ENCODE data around the gene DAPK2.

Gene DAPK2

GRCh38 chr15:63920504-63921175 lies 125.6 kb downstream of the DAPK2 start:
- Histone ChIP-seq H3K79me1 (ENCODE audit: low read length) (no peaks in the 10 kb centered on the region), H2BK120ac (ENCODE audit: low read depth, low read length) (no peak overlapping the region), H3K27ac (ENCODE audit: low read depth, low read length) (no peak overlapping the region), H3K23ac (ENCODE audit: low read length) (no peak overlapping the region), H3K27me3 (ENCODE audit: insufficient read depth, low read length, poor library complexity) (no peaks in the 10 kb centered on the region), H3K4me2 (ENCODE audit: low read length) (no peak overlapping the region), H3K4me1 (ENCODE audit: control insufficient read depth, low read depth, low read length) (no peaks in the 10 kb centered on the region), H4K8ac (ENCODE audit: low read depth, low read length) (no peak overlapping the region), H3K56ac (ENCODE audit: low read length) (no peak overlapping the region), H2BK5ac (ENCODE audit: low read length) (no peak overlapping the region), H4K5ac (ENCODE audit: low read length) (no peak overlapping the region), H3K36me3 (ENCODE audit: control insufficient read depth, insufficient read depth, low read length) (no peaks in the 10 kb centered on the region), H3K9ac (ENCODE audit: low read length) (no peak overlapping the region), H3K4me3 (ENCODE audit: low read length) (no peak overlapping the region), H3K4ac (ENCODE audit: low read depth, low read length) (no peak overlapping the region), H3K79me2 (ENCODE audit: control insufficient read depth, insufficient read depth, low read length) (no peaks in the 10 kb centered on the region), H2AK5ac (ENCODE audit: low read length) (no peak overlapping the region), H2BK15ac (replicated peaks; ENCODE audit: low read depth) (no peak overlapping the region), H3K18ac (ENCODE audit: low read length) (no peak overlapping the region)
- no peak for DNase-seq
- no CpG with 5 or more reads among the region's 14 CpGs for whole genome bisulfite sequencing (ENCODE audit: extremely low coverage, insufficient coverage, low lambda C conversion rate)

GRCh38 chr15:63918901-63919348 lies 127.4 kb downstream of the DAPK2 start:
- Histone ChIP-seq H2AK5ac (ENCODE audit: low read length) (no peak overlapping the region), H3K4ac (ENCODE audit: low read depth, low read length) (no peak overlapping the region), H3K4me1 (ENCODE audit: control insufficient read depth, low read depth, low read length) (no peaks in the 10 kb centered on the region), H3K27ac (ENCODE audit: low read depth, low read length) (no peak overlapping the region), H3K23ac (ENCODE audit: low read length) (no peak overlapping the region), H4K5ac (ENCODE audit: low read length) (no peak overlapping the region), H2BK120ac (ENCODE audit: low read depth, low read length) (no peak overlapping the region), H3K56ac (ENCODE audit: low read length) (no peak overlapping the region), H3K18ac (ENCODE audit: low read length) (no peak overlapping the region), H2BK5ac (ENCODE audit: low read length) (no peak overlapping the region), H2BK15ac (replicated peaks; ENCODE audit: low read depth) (no peak overlapping the region), H3K4me3 (ENCODE audit: low read length) (no peak overlapping the region), H3K4me2 (ENCODE audit: low read length) (no peak overlapping the region), H3K27me3 (ENCODE audit: insufficient read depth, low read length, poor library complexity) (no peaks in the 10 kb centered on the region), H3K79me2 (ENCODE audit: control insufficient read depth, insufficient read depth, low read length) (no peaks in the 10 kb centered on the region), H4K8ac (ENCODE audit: low read depth, low read length) (no peak overlapping the region), H3K9ac (ENCODE audit: low read length) (no peak overlapping the region), H3K36me3 (ENCODE audit: control insufficient read depth, insufficient read depth, low read length) (no peaks in the 10 kb centered on the region), H3K79me1 (ENCODE audit: low read length) (no peaks in the 10 kb centered on the region)
- DNase-seq: no peak
- WGBS (ENCODE audit: extremely low coverage, insufficient coverage, low lambda C conversion rate): no CpG with 5 or more reads among the region's 9 CpGs

- no peak overlapping the region for H3K4ac ChIP-seq (ENCODE audit: low read depth, low read length)
- DNase-seq: no peak
- no CpG with 5 or more reads among the region's 6 CpGs for WGBS (ENCODE audit: extremely low coverage, insufficient coverage, low lambda C conversion rate)
- no peak overlapping the region for H3K23ac ChIP-seq (ENCODE audit: low read length)
- no peaks in the 10 kb centered on the region for H3K79me2 ChIP-seq (ENCODE audit: control insufficient read depth, insufficient read depth, low read length)
- no peak overlapping the region for H3K18ac ChIP-seq (ENCODE audit: low read length)
- no peak overlapping the region for H2AK5ac ChIP-seq (ENCODE audit: low read length)
- no peak overlapping the region for H2BK15ac ChIP-seq (replicated peaks; ENCODE audit: low read depth)
- no peaks in the 10 kb centered on the region for H3K27me3 ChIP-seq (ENCODE audit: insufficient read depth, low read length, poor library complexity)
- no peaks in the 10 kb centered on the region for H3K79me1 ChIP-seq (ENCODE audit: low read length)
- H2BK120ac ChIP-seq (ENCODE audit: low read depth, low read length): no peak overlapping the region
- no peak overlapping the region for H3K4me2 ChIP-seq (ENCODE audit: low read length)
- H3K4me1 ChIP-seq (ENCODE audit: control insufficient read depth, low read depth, low read length): no peaks in the 10 kb centered on the region
- H4K5ac ChIP-seq (ENCODE audit: low read length): no peak overlapping the region
- no peak overlapping the region for H4K8ac ChIP-seq (ENCODE audit: low read depth, low read length)
- H3K9ac ChIP-seq (ENCODE audit: low read length): no peak overlapping the region
- H3K27ac ChIP-seq (ENCODE audit: low read depth, low read length): no peak overlapping the region
- no peaks in the 10 kb centered on the region for H3K36me3 ChIP-seq (ENCODE audit: control insufficient read depth, insufficient read depth, low read length)
- no peak overlapping the region for H3K56ac ChIP-seq (ENCODE audit: low read length)
- no peak overlapping the region for H3K4me3 ChIP-seq (ENCODE audit: low read length)
- no peak overlapping the region for H2BK5ac ChIP-seq (ENCODE audit: low read length)
Observed at GRCh38 chr15:63918317-63918672, 128.0 kb downstream of the DAPK2 start.

GRCh38 chr15:63917588-63918316 lies 128.5 kb downstream of the DAPK2 start:
- no peak overlapping the region for H3K18ac ChIP-seq (ENCODE audit: low read length)
- no peaks in the 10 kb centered on the region for H3K79me2 ChIP-seq (ENCODE audit: control insufficient read depth, insufficient read depth, low read length)
- WGBS (ENCODE audit: extremely low coverage, insufficient coverage, low lambda C conversion rate): no CpG with 5 or more reads among the region's 8 CpGs
- H3K4me1 ChIP-seq (ENCODE audit: control insufficient read depth, low read depth, low read length): no peaks in the 10 kb centered on the region
- H3K9ac ChIP-seq (ENCODE audit: low read length): no peak overlapping the region
- no peak overlapping the region for H2BK120ac ChIP-seq (ENCODE audit: low read depth, low read length)
- H3K27me3 ChIP-seq (ENCODE audit: insufficient read depth, low read length, poor library complexity): no peaks in the 10 kb centered on the region
- no peaks in the 10 kb centered on the region for H3K36me3 ChIP-seq (ENCODE audit: control insufficient read depth, insufficient read depth, low read length)
- H2AK5ac ChIP-seq (ENCODE audit: low read length): no peak overlapping the region
- no peak overlapping the region for H3K4ac ChIP-seq (ENCODE audit: low read depth, low read length)
- H4K8ac ChIP-seq (ENCODE audit: low read depth, low read length): no peak overlapping the region
- no peak overlapping the region for H3K4me3 ChIP-seq (ENCODE audit: low read length)
- no peak overlapping the region for H3K27ac ChIP-seq (ENCODE audit: low read depth, low read length)
- H2BK15ac ChIP-seq (replicated peaks; ENCODE audit: low read depth): no peak overlapping the region
- no peak overlapping the region for H3K56ac ChIP-seq (ENCODE audit: low read length)
- no peak overlapping the region for H3K23ac ChIP-seq (ENCODE audit: low read length)
- no peak overlapping the region for H4K5ac ChIP-seq (ENCODE audit: low read length)
- H2BK5ac ChIP-seq (ENCODE audit: low read length): no peak overlapping the region
- DNase-seq: no peak
- H3K4me2 ChIP-seq (ENCODE audit: low read length): no peak overlapping the region
- no peaks in the 10 kb centered on the region for H3K79me1 ChIP-seq (ENCODE audit: low read length)

GRCh38 chr15:63915873-63916771 lies 130.2 kb downstream of the DAPK2 start:
- no peaks in the 10 kb centered on the region for H3K27me3 ChIP-seq (ENCODE audit: insufficient read depth, low read length, poor library complexity)
- no peak overlapping the region for H3K4me2 ChIP-seq (ENCODE audit: low read length)
- WGBS (ENCODE audit: extremely low coverage, insufficient coverage, low lambda C conversion rate): no CpG with 5 or more reads among the region's 9 CpGs
- DNase-seq: peak; percentile 73
- H3K4ac ChIP-seq (ENCODE audit: low read depth, low read length): no peak overlapping the region
- H2BK15ac ChIP-seq (replicated peaks; ENCODE audit: low read depth): no peak overlapping the region
- H3K9ac ChIP-seq (ENCODE audit: low read length): no peak overlapping the region
- H2BK120ac ChIP-seq (ENCODE audit: low read depth, low read length): no peak overlapping the region
- H2BK5ac ChIP-seq (ENCODE audit: low read length): no peak overlapping the region
- H4K8ac ChIP-seq (ENCODE audit: low read depth, low read length): no peak overlapping the region
- no peak overlapping the region for H2AK5ac ChIP-seq (ENCODE audit: low read length)
- H3K4me3 ChIP-seq (ENCODE audit: low read length): no peak overlapping the region
- H3K27ac ChIP-seq (ENCODE audit: low read depth, low read length): no peak overlapping the region
- no peak overlapping the region for H3K23ac ChIP-seq (ENCODE audit: low read length)
- no peak overlapping the region for H4K5ac ChIP-seq (ENCODE audit: low read length)
- H3K4me1 ChIP-seq (ENCODE audit: control insufficient read depth, low read depth, low read length): no peaks in the 10 kb centered on the region
- H3K56ac ChIP-seq (ENCODE audit: low read length): no peak overlapping the region
- H3K36me3 ChIP-seq (ENCODE audit: control insufficient read depth, insufficient read depth, low read length): no peaks in the 10 kb centered on the region
- H3K18ac ChIP-seq (ENCODE audit: low read length): no peak overlapping the region
- no peaks in the 10 kb centered on the region for H3K79me2 ChIP-seq (ENCODE audit: control insufficient read depth, insufficient read depth, low read length)
- H3K79me1 ChIP-seq (ENCODE audit: low read length): no peaks in the 10 kb centered on the region
